Hepatocyte (in vitro differentiated cells): Measurements from ENCODE around the gene SOX6.

Source experiments
- EZH2 ChIP-seq: fragments of 200-600 bp; sonication (generic); IDR thresholded peaks from 2 replicates; pipeline ENCODE4 v1.6.1; 2016; ENCODE audit warnings: antibody characterized with exemption, mild to moderate bottlenecking, borderline replicate concordance
- EZH2phosphoT487 ChIP-seq: fragments of 200-600 bp; sonication (generic); IDR thresholded peaks from one replicate; pipeline ENCODE4 v1.6.1; 2018; ENCODE audit warnings: antibody characterized with exemption, mild to moderate bottlenecking, low read depth, moderate library complexity; ENCODE audit not compliant: unreplicated experiment, severe bottlenecking
- TF ChIP-seq, protein P1 (sequence below): fragments of 200-600 bp; sonication (generic); IDR thresholded peaks from 2 replicates; pipeline ENCODE4 v1.5.1; 2016; ENCODE audit warnings: antibody characterized with exemption, mild to moderate bottlenecking; ENCODE audit not compliant: poor library complexity

DNA sequence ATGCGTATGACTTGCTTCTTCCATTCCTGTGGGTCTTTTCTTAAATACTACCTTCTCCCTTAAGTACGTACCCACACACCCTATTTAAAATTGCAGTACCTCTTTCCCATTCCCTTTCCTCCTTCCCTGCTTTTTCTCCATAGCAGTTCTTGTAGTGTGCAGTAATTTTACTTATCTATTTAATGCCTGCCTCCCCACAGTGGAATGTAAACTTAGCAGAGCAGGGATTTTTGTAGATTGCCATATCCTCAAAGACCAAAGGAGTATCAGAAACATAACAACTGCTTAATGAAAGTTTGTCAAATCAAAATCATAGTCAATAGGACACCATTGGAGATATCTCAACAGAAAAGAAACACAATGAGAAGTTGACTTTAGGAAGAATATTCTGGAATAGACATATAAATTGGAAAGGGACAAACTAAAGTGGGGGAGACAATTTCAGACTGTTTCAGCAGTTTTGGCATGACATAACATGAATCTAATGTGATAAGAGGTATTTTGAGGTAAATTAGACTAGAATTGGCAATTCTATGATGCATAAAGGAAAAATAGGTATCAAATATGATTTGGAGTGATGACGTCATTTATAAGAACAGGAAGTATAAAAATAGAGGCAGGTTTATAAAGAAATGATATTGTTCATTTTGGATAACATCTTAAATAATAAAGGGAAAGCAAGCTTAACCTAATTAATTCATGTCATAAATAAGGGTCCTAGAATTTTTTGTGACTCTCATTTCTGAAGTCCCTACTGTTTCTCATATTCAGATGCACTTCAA lies 188.4 kb downstream of the SOX6 start:
- TF ChIP-seq, protein P1, sequence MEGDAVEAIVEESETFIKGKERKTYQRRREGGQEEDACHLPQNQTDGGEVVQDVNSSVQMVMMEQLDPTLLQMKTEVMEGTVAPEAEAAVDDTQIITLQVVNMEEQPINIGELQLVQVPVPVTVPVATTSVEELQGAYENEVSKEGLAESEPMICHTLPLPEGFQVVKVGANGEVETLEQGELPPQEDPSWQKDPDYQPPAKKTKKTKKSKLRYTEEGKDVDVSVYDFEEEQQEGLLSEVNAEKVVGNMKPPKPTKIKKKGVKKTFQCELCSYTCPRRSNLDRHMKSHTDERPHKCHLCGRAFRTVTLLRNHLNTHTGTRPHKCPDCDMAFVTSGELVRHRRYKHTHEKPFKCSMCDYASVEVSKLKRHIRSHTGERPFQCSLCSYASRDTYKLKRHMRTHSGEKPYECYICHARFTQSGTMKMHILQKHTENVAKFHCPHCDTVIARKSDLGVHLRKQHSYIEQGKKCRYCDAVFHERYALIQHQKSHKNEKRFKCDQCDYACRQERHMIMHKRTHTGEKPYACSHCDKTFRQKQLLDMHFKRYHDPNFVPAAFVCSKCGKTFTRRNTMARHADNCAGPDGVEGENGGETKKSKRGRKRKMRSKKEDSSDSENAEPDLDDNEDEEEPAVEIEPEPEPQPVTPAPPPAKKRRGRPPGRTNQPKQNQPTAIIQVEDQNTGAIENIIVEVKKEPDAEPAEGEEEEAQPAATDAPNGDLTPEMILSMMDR, result no peak
- TF ChIP-seq EZH2phosphoT487 (no peak), EZH2 (no peak)
